Muscle layer of duodenum (tissue), 2 donors: ENCODE measurements around the gene LTV1.
"Not testable (repeated sequence)": the region's sequence is repeated elsewhere in the genome, so short reads cannot be mapped to it uniquely, and the experiment has no call there.

Experiments
- H3K27ac ChIP-seq: one replicate; pipeline ENCODE4 v1.7.0; 2013; ENCODE audit warnings: mild to moderate bottlenecking, low read length
- H3K27me3 ChIP-seq: one replicate; pipeline ENCODE4 v1.7.0; 2013; ENCODE audit warnings: low read depth, mild to moderate bottlenecking, control low read depth, low read length
- H3K36me3 ChIP-seq, 2 donors: one replicate each; pipeline ENCODE4 v1.7.0; 2013; ENCODE audit warnings: low read length in 2 of 2, control low read depth in 1 of 2, mild to moderate bottlenecking in 1 of 2; ENCODE audit not compliant: insufficient read depth in 2 of 2, control insufficient read depth in 1 of 2
- H3K4me1 ChIP-seq, 2 donors: one replicate each; pipeline ENCODE4 v1.7.0; 2013; ENCODE audit warnings: low read length in 2 of 2, mild to moderate bottlenecking in 2 of 2, control low read depth in 1 of 2, moderate library complexity in 1 of 2; ENCODE audit not compliant: insufficient read depth in 2 of 2, control insufficient read depth in 1 of 2
- H3K4me3 ChIP-seq, 2 donors: one replicate each; pipeline ENCODE4 v1.7.0; 2013; ENCODE audit warnings: low read length in 2 of 2, low read depth in 1 of 2, mild to moderate bottlenecking in 1 of 2
- H3K9me3 ChIP-seq, 2 donors: one replicate each; pipeline ENCODE4 v1.7.0; 2013; ENCODE audit warnings: low read length in 2 of 2, control low read depth in 1 of 2, mild to moderate bottlenecking in 1 of 2; ENCODE audit not compliant: control insufficient read depth in 1 of 2
- donor health status: healthy.

Gene LTV1

GRCh38 chr6:143842902-143843676 lies at the start of gene LTV1:
TSS of gene LTV1 (plus strand) at chr6:143843338. CDS start at chr6:143843478, 140 bp downstream.
- Histone ChIP-seq H3K36me3 (peaks cover 30 to 38% of the 10 kb centered on the region in 2 donors), H3K27ac (peak within 1 kb of the TSS; percentile 99), H3K4me1 (peaks cover 6 to 16% of the 10 kb centered on the region in 2 donors), H3K4me3 (peak within 1 kb of the TSS; percentile 88 to 92), H3K27me3 (no peaks in the 10 kb centered on the region), H3K9me3 (no peaks in the 10 kb centered on the region)

GRCh38 chr6:143796551-143796950 lies 46.6 kb upstream of the LTV1 start:
- not testable (repeated sequence) for H3K4me1 ChIP-seq, H3K9me3 ChIP-seq, H3K27me3 ChIP-seq, H3K27ac ChIP-seq, H3K4me3 ChIP-seq
- peaks cover 3 to 20% of the 10 kb centered on the region in 2 donors for H3K36me3 ChIP-seq

DNA sequence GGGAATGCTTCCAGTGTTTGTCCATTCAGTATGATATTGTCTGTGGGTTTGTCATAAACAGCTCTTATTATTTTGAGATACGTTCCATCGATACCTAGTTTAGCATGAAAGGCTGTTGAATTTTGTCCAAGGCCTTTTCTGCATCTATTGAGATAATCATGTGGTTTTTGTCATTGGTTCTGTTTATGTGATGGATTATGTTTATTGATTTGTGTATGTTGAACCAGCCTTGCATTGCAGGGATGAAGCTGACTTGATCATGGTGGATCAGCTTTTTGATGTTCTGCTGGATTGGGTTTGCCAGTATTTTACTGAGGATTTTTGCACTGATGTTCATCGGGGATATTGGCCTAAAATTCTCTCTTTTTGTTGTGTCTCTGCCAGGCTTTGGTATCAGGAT lies 44.7 kb upstream of the LTV1 start:
- H3K36me3 ChIP-seq: peaks cover 0 to 13% of the 10 kb centered on the region in 2 donors
- not testable (repeated sequence) for H3K4me3 ChIP-seq, H3K4me1 ChIP-seq, H3K9me3 ChIP-seq, H3K27ac ChIP-seq, H3K27me3 ChIP-seq

DNA sequence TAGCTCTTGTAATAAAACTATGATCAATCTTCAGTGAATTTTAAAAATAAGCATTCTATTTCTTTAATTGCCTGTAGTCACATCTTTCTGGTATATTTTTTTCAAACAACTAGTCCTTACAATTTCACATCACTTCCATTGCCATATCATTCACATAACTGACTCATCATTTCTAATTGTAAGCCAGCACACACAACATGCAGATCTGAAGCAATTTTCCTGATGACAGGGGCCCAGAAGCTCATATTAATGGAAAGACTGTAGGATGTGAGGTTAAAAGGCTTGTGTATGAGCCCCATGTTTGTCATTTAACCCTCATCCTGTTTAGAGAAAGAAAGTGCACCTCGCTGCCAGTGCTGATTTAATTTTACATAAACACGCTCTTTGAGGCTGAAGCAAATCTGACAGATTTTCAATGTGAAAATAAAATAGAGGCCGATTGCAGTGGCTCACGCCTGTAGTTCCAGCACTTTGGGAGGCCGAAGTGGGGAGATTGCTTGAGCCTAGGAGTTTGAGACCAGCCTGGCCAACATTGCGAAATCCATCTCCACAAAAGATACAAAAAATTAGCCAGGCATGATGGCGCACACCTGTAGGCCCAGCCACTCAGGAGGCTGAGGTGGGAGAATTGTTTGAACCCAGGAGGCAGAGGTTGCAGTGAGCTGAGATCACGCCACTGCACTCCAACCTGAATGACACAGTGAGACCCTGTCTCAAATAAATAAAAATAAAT lies 40.1 kb upstream of the LTV1 start:
- H3K27me3 ChIP-seq: no peaks in the 10 kb centered on the region
- no peaks in the 10 kb centered on the region for H3K4me1 ChIP-seq
- H3K27ac ChIP-seq: no peak overlapping the region
- H3K9me3 ChIP-seq: no peaks in the 10 kb centered on the region
- H3K36me3 ChIP-seq: peaks cover 0 to 24% of the 10 kb centered on the region in 2 donors
- no peak overlapping the region for H3K4me3 ChIP-seq

DNA sequence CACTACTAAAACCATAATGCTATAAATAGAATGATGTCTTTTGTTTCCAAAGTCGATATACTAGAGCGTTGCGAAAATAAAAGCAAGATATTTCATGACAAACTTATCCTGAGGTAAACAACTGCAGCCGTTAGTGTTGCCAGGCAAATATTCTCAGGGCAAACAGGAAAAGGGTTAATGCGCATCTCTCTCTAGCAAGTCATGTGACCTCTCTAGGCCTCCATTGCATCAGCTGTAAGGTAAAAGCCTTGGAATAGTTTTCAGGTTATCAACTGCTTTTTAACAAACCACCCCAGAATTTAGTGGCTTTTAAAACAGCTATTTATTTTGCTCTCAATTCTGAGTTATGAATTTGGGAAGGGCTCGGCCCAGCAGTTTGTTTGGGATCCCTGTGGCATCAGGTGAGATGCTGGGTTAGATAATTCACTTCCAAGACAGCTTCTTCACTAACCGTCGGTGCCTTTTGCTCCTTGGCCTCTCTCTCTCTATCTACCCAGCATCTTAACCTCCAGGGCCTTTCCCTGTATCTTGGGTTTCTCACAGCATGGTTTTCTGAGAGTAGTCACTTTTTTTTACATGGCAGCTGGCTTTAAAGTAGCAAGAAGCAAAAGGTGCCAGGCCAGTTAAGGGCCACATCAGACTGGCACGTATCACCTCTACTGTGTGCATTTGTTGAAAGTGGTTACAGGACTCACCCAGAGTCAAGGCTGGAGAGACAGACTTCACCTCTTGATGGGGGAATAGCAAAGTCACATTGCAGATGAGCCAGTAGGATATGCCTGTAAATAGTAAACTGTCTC lies 39.2 kb upstream of the LTV1 start:
- Histone ChIP-seq H3K4me1 (no peaks in the 10 kb centered on the region), H3K9me3 (no peaks in the 10 kb centered on the region), H3K27me3 (no peaks in the 10 kb centered on the region), H3K4me3 (no peak overlapping the region), H3K36me3 (peaks cover 3 to 25% of the 10 kb centered on the region in 2 donors), H3K27ac (no peak overlapping the region)

DNA sequence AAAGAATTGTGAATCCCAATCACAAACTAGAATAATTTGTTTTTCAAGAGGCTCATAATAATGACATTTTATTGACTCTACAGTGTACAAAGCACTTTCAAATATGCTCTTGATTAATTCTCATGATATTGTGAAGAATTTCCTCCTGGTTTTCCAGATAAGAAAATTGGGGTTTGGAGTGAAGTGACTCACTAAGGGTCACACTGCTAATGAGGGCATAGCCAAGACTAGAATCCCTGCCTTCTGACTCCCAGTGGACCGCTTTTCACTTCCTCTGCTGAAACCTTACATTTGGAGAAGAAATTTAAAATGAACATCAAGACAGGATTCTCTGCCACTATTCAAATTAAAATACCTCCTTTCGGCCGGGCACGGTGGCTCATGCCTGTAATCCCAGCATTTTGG lies 38.3 kb upstream of the LTV1 start:
- Histone ChIP-seq H3K4me3 (no peak overlapping the region), H3K9me3 (no peaks in the 10 kb centered on the region), H3K36me3 (peaks cover 3 to 25% of the 10 kb centered on the region in 2 donors), H3K27me3 (no peaks in the 10 kb centered on the region), H3K27ac (no peak overlapping the region), H3K4me1 (no peaks in the 10 kb centered on the region)

DNA sequence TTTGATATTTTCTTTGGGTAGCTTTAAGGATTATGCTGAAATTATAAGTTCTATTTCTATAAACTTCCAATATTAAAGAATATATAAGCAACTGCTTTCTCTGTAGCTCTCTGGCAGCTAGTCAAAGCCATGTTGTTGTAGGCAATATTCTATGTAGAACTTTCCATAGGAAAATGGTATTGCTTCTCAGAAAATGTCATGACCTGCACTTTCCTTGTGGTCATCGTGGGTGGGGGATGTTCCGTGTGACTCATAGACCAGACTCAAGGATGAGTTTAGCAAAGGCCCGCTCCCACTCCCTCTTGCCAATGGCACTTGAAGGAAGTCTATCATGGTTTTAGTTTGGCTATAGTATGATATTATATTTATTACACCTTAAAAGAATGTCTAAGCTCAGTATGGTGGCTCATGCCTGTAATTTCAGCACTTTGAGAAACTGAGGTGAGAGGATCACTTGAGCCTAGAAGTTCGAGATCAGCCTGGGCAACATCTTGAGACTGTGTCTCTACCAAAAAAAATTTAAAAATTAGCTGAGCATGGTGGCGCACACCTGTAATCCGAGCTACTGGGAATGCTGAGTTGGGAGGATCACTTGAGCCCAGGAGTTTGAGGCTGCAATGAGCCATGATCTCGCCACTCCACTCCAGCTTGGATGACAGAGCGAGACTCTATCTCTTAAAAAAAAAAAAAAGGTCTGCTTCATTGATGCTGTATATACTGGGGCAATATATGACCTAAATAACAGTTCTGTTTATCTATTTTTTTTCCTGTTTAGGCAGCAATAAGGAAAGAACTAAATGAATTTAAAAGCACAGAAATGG lies 36.6 kb upstream of the LTV1 start:
- peaks cover 3 to 17% of the 10 kb centered on the region in 2 donors for H3K36me3 ChIP-seq
- no peak overlapping the region for H3K27ac ChIP-seq
- no peaks in the 10 kb centered on the region for H3K9me3 ChIP-seq
- peaks cover 0 to 5% of the 10 kb centered on the region in 2 donors for H3K4me1 ChIP-seq
- H3K27me3 ChIP-seq: no peaks in the 10 kb centered on the region
- H3K4me3 ChIP-seq: no peak overlapping the region

DNA sequence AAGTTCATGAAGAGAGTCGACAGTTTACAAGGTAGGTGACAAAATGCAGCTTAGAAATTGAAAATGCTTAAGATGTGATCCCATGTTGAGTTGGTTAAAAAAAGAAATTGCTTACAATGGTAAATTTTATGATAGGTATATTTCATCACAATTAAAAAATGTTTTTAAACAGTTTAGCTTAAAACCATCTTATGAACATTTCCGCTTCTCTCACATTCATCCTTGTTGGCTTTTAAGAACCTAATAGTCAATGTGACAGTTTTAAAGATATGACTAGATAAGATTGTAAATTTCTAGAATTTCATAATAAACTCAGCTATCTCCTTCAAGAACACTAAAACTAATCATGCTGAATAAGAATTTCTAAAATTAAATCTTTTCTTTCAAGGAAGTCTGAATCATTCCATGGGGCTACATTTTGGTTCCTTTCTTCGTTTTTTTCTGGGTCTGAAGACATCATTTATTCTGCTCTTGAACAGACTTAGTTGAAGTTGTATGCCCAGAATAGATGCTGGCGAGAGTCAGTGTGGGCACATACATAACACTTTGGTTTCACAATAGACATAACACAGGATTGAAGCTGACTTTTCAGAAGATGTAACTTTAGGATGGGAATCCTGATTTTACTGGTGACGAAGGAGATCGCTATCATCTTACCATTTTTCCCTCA lies 35.9 kb upstream of the LTV1 start:
- H3K4me3 ChIP-seq: no peak overlapping the region
- no peaks in the 10 kb centered on the region for H3K9me3 ChIP-seq
- H3K36me3 ChIP-seq: peaks cover 3 to 12% of the 10 kb centered on the region in 2 donors
- peaks cover 0 to 5% of the 10 kb centered on the region in 2 donors for H3K4me1 ChIP-seq
- no peaks in the 10 kb centered on the region for H3K27me3 ChIP-seq
- H3K27ac ChIP-seq: no peak overlapping the region

DNA sequence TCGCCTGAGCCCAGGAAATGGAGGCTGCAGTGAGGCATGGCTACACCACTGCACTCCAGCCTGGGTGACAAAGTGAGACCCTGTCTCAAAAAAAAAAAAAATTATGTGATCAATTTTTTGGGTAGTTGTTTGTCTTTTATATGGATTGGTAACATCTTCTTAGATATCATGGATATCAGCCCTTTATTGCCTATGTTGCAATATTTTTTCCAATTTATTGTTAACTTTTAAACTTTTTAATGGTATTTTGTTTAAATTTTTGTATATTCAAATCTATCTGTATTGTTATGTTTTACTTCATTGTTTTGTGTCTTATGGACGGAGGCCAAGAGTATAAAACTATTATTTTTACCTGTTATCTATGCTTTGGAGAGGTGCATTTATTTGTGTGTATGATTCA lies 32.4 kb upstream of the LTV1 start:
- no peaks in the 10 kb centered on the region for H3K9me3 ChIP-seq
- no peaks in the 10 kb centered on the region for H3K27me3 ChIP-seq
- H3K4me3 ChIP-seq: no peak overlapping the region
- peaks cover 3 to 6% of the 10 kb centered on the region in 2 donors for H3K36me3 ChIP-seq
- no peak overlapping the region for H3K27ac ChIP-seq
- H3K4me1 ChIP-seq: peaks cover 0 to 5% of the 10 kb centered on the region in 2 donors

GRCh38 chr6:143811501-143812157 lies 31.5 kb upstream of the LTV1 start:
- peaks cover 0 to 5% of the 10 kb centered on the region in 2 donors for H3K4me1 ChIP-seq
- H3K27ac ChIP-seq: no peak overlapping the region
- no peaks in the 10 kb centered on the region for H3K27me3 ChIP-seq
- H3K36me3 ChIP-seq: peaks cover 3 to 6% of the 10 kb centered on the region in 2 donors
- no peak overlapping the region for H3K4me3 ChIP-seq
- H3K9me3 ChIP-seq: no peaks in the 10 kb centered on the region
